Thoracic aorta (tissue), 2 donors: Measurements from ENCODE around the gene DNM1. TPM values are rescaled to one million over a fixed set of nuclear protein-coding genes. Genes with fewer than 3 reads are reported as not detected.

Source experiments
- ATAC-seq: fragments of 150-250 bp; one replicate; pipeline ENCODE4 v1.8.0; 2017; ENCODE audit warnings: low read depth; ENCODE audit not compliant: insufficient number of reproducible peaks, low FRiP score
- DNase-seq: peaks from one replicate; pipeline ENCODE4 v3.0.0-alpha.2; 2020; ENCODE audit warnings: low spot score
- H3K27ac ChIP-seq, 2 donors: fragments of 200-600 bp; sonication (generic); 1 replicate in 1 of 2; 2 replicates in 1 of 2; pipeline ENCODE4 v1.5.1; 2016; ENCODE audit warnings: mild to moderate bottlenecking in 2 of 2, moderate library complexity in 2 of 2
- H3K27me3 ChIP-seq: fragments of 200-600 bp; sonication (generic); replicated peaks from 2 replicates; pipeline ENCODE4 v1.6.0; 2016; ENCODE audit warnings: mild to moderate bottlenecking; ENCODE audit not compliant: insufficient read depth
- H3K36me3 ChIP-seq: fragments of 200-600 bp; sonication (generic); one replicate; pipeline ENCODE4 v1.5.1; 2016
- H3K4me1 ChIP-seq, 2 donors: fragments of 200-600 bp; sonication (generic); 1 replicate in 1 of 2; 2 replicates in 1 of 2; pipeline versions ENCODE4 v1.5.1 to v1.6.0; 2016; ENCODE audit warnings: low read depth in 2 of 2, mild to moderate bottlenecking in 1 of 2; ENCODE audit not compliant: control insufficient read depth in 1 of 2
- H3K4me3 ChIP-seq: fragments of 200-600 bp; sonication (generic); 2 replicates; pipeline ENCODE4 v1.5.1; 2016; ENCODE audit warnings: mild to moderate bottlenecking
- H3K9me3 ChIP-seq: fragments of 200-600 bp; sonication (generic); 2 replicates; pipeline ENCODE4 v1.5.1; 2016
- total RNA-seq, 2 donors: library from RNA; depleted of rRNA; stranded (reverse); fragments of >200 nt; gene quantifications; one replicate each; pipeline versions ENCODE4 v1.1.0 to v1.2.3, GENCODE V29; 2016
- TF ChIP-seq, protein P1 (sequence below): fragments of 200-600 bp; sonication (generic); IDR thresholded peaks from one replicate; pipeline ENCODE4 v1.5.1; 2019; ENCODE audit warnings: antibody characterized with exemption

Gene DNM1
- total RNA-seq, 2 donors from 2014 or later, result 7.2 to 9.7 TPM

DNA sequence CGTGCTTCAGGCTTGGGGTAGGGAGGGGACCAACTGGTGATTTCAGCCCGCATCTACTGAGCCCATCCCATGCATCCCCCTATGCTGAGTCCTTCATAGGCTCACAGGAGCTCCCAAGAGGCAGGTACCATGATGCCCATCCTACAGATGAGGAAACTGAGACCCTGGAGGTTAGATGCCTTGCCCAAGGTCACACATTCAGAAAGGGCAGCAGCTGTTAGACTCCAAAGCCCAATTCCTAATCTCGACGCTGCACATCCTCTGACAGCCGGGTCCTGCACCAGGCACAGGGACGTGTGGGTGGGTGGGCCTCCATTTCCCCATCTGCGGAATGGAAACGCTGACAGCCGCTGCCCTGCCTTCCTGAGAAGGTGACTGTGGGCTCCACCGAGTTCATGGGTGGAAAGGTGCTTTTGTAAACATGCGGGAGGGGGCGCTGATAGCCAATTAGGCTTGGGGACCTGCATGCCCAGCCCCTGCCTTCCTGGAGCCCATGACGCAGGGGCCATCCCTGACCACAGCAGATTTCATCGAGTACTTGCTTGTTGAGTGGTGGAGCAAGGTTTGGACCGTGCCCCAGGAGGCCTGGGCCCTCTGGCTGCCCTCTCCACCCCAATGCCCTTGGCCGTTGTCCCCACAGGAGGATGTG lies 2.2 kb downstream of the DNM1 start:
- Histone ChIP-seq H3K27me3 (peaks cover 8% of the 10 kb centered on the region), H3K27ac (no peak overlapping the region), H3K4me3 (no peak overlapping the region), H3K4me1 (peaks cover 7 to 11% of the 10 kb centered on the region in 2 donors), H3K36me3 (no peaks in the 10 kb centered on the region), H3K9me3 (no peaks in the 10 kb centered on the region)
- no peak for DNase-seq
- no peak for ATAC-seq
- TF ChIP-seq, protein P1, sequence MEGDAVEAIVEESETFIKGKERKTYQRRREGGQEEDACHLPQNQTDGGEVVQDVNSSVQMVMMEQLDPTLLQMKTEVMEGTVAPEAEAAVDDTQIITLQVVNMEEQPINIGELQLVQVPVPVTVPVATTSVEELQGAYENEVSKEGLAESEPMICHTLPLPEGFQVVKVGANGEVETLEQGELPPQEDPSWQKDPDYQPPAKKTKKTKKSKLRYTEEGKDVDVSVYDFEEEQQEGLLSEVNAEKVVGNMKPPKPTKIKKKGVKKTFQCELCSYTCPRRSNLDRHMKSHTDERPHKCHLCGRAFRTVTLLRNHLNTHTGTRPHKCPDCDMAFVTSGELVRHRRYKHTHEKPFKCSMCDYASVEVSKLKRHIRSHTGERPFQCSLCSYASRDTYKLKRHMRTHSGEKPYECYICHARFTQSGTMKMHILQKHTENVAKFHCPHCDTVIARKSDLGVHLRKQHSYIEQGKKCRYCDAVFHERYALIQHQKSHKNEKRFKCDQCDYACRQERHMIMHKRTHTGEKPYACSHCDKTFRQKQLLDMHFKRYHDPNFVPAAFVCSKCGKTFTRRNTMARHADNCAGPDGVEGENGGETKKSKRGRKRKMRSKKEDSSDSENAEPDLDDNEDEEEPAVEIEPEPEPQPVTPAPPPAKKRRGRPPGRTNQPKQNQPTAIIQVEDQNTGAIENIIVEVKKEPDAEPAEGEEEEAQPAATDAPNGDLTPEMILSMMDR, result no peak

DNA sequence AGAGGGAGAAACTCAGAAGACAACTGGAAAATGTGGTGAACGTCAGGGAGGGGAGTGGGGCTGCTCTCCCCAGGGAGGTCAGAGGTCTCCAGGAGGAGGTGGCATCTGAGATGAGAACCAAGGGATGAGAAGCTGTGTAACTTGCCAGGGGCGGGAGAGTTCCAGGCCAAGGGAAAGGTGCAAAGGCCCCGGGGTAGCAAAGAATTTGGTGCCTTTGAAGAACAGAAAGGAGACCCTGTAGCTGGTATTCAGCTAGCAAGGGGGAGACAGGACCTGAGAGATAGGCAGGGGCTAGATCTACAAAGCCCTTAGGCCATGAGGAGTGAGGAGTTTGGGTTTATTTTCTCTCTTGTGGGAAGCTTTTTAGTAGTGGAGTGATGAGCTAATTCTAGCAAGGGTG lies 3.3 kb downstream of the DNM1 start:
- Histone ChIP-seq H3K36me3 (no peaks in the 10 kb centered on the region), H3K4me3 (no peak overlapping the region), H3K9me3 (no peaks in the 10 kb centered on the region), H3K4me1 (peaks cover 7 to 11% of the 10 kb centered on the region in 2 donors), H3K27ac (no peak overlapping the region), H3K27me3 (peaks cover 8% of the 10 kb centered on the region)
- no peak for ATAC-seq
- TF ChIP-seq, protein P1, result no peak
- no peak for DNase-seq

DNA sequence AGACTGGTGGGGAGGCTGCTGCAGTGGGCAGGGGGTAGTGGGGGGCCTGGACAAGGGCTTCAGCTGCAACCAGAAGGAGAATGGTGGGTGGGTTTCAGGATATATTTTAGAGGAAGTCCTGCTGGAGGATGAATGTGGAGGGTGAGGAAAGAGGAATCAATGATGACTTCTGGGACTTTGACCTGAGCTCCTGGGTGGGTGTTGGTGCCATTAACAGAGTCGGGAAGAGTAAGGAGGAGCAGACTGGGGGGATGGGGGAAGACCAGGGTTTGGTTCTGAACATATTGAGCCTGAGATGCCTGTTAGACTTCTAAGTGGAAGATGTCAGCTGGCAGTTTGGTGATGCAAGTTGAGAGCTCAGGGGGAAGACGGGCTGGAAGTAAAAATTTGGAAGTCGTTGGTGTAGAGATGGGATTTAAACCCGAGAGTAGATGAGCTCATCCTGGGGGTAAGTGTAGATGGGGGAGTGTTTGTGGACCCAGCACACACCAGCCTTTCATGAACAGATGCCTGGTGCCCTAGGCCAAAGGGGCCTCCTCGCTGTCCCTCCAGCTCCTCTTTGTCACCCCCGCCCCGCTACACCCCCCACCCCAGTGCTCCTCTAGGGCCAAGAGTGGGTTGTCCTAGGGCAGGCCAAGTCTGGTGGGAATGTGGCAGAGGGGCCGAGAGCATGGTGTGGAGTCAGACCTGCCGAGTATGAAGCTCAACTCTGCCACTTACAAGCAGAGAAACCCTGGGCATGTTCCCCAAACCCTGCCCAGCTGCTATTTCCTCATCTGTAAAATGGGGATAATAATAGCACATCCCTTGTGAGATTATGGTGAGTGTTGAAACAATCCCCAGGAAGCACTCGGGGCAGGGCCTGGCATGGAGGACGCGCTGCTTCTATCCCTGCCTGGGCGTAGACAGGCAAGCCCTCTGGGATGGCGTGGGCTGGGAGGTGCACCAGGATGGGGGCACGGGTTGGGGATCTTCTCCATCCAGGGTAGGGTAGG lies 4.0 kb downstream of the DNM1 start:
- Histone ChIP-seq H3K27ac (no peak overlapping the region), H3K9me3 (no peaks in the 10 kb centered on the region), H3K27me3 (peaks cover 8% of the 10 kb centered on the region), H3K4me3 (no peak overlapping the region), H3K4me1 (peaks cover 7 to 11% of the 10 kb centered on the region in 2 donors), H3K36me3 (no peaks in the 10 kb centered on the region)
- DNase-seq, result no peak
- TF ChIP-seq, protein P1, result no peak
- ATAC-seq, result no peak

DNA sequence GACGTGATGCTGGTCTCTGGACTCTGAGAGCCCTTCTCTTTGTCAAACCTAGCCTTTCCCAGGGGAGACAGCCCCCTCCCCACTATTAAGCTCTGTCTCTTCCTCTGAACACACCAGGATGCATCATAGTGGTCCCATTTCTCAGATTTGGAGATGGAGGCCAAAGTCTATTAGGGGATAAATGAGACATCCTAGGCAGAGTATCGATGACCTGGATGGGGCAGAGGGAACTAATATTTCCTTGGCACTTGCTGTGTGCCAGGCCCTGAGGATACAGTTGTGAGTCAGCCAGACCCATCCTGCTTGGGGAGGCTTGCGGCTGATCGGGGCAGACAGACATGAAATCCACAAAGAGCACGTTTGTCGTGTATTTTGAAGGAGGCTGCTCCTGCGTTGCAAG lies 5.2 kb downstream of the DNM1 start:
- DNase-seq (no peak), ATAC-seq (no peak)
- Histone ChIP-seq H3K27me3 (peaks cover 8% of the 10 kb centered on the region), H3K27ac (no peak overlapping the region), H3K4me3 (no peak overlapping the region), H3K36me3 (no peaks in the 10 kb centered on the region), H3K9me3 (no peaks in the 10 kb centered on the region), H3K4me1 (peaks cover 7 to 10% of the 10 kb centered on the region in 2 donors)
- TF ChIP-seq, protein P1, result no peak
